Measurements from ENCODE around the gene MLX. TPM values are rescaled to one million over a fixed set of nuclear protein-coding genes. Genes with fewer than 3 reads are reported as not detected.

Gene MLX
- 62.1 to 64.0 TPM (median 63.3 TPM) in 5 replicates for total RNA-seq (2022; extraction: Qiagen RNA extraction)

GRCh38 chr17:42566883-42567573, at the start of gene MLX:
Gene MLX (plus strand): TSS chr17:42567100. CDS start chr17:42567125, 25 bp downstream.

GRCh38 chr17:42536048-42536371, 30.9 kb upstream of the MLX start, which contains the start of gene NAGLU:
Gene NAGLU (plus strand): TSS chr17:42536241. CDS start chr17:42536273, 32 bp downstream.

GRCh38 chr17:42552736-42553135, 14.2 kb upstream of the MLX start, which contains the start of gene HSD17B1:
Gene HSD17B1 (plus strand): TSS chr17:42552923. CDS start chr17:42552934, 11 bp downstream.

GRCh38 chr17:42561897-42562387, 5.0 kb upstream of the MLX start, which contains the start of gene COASY:
Gene COASY (plus strand): TSS chr17:42562148. CDS start chr17:42562623, 475 bp downstream.

GRCh38 chr17:42577532-42578281, 10.8 kb downstream of the MLX start, which contains the start of gene PSMC3IP:
Gene PSMC3IP (minus strand): TSS chr17:42577729. CDS start chr17:42577686, 43 bp downstream.

GRCh38 chr17:42609182-42609813, 42.4 kb downstream of the MLX start, which contains the start of the genes RETREG3 and TUBG1:
Gene RETREG3 (minus strand): TSS chr17:42609374. CDS start chr17:42609324, 50 bp downstream.
Gene TUBG1 (plus strand): TSS chr17:42609683. CDS start chr17:42609738, 55 bp downstream.

Other genes with a start within 250 kb of the MLX start
- gene STAT3, start 178.7 kb upstream of the MLX start, total RNA-seq (2022; extraction: Qiagen RNA extraction) = 68.1 to 79.3 TPM (median 71.3 TPM) in 5 replicates
- 396 to 431 TPM (median 412 TPM) in 5 replicates for gene CAVIN1, start 143.8 kb upstream of the MLX start, total RNA-seq (2022; extraction: Qiagen RNA extraction)
- gene ATP6V0A1, start 108.2 kb upstream of the MLX start, total RNA-seq (2022; extraction: Qiagen RNA extraction) = 33.7 to 43.0 TPM (median 36.3 TPM) in 5 replicates
- 35.1 to 46.5 TPM (median 44.1 TPM) in 5 replicates for gene NAGLU, start 30.9 kb upstream of the MLX start, total RNA-seq (2022; extraction: Qiagen RNA extraction)
- 0.51 to 1.6 TPM (median 1.3 TPM) in 5 replicates for gene HSD17B1, start 14.2 kb upstream of the MLX start, total RNA-seq (2022; extraction: Qiagen RNA extraction)
- gene COASY, start 5.0 kb upstream of the MLX start, total RNA-seq (2022; extraction: Qiagen RNA extraction) = 112 to 132 TPM (median 119 TPM) in 5 replicates
- gene PSMC3IP, start 10.6 kb downstream of the MLX start, total RNA-seq (2022; extraction: Qiagen RNA extraction) = 30.1 to 35.0 TPM (median 31.2 TPM) in 5 replicates
- gene RETREG3, start 42.3 kb downstream of the MLX start, total RNA-seq (2022; extraction: Qiagen RNA extraction) = 23.7 to 35.2 TPM (median 27.9 TPM) in 5 replicates
- 133 to 144 TPM (median 140 TPM) in 5 replicates for gene TUBG1, start 42.6 kb downstream of the MLX start, total RNA-seq (2022; extraction: Qiagen RNA extraction)
- 17.1 to 23.8 TPM (median 20.7 TPM) in 5 replicates for gene TUBG2, start 92.2 kb downstream of the MLX start, total RNA-seq (2022; extraction: Qiagen RNA extraction)
- 11.6 to 16.4 TPM (median 16.0 TPM) in 5 replicates for gene PLEKHH3, start 109.9 kb downstream of the MLX start, total RNA-seq (2022; extraction: Qiagen RNA extraction)
- 0.28 to 0.36 TPM (median 0.32 TPM) in 5 replicates for gene CCR10, start 114.7 kb downstream of the MLX start, total RNA-seq (2022; extraction: Qiagen RNA extraction)
- 4.7 to 5.9 TPM (median 5.5 TPM) in 5 replicates for gene CNTNAP1, start 115.4 kb downstream of the MLX start, total RNA-seq (2022; extraction: Qiagen RNA extraction)
- 8.2 to 12.3 TPM (median 11.9 TPM) in 5 replicates for gene EZH1, start 177.9 kb downstream of the MLX start, total RNA-seq (2022; extraction: Qiagen RNA extraction)
- 0.75 to 1.2 TPM (median 1.0 TPM) in 5 replicates for gene RAMP2, start 194.1 kb downstream of the MLX start, total RNA-seq (2022; extraction: Qiagen RNA extraction)
- gene VPS25, start 206.3 kb downstream of the MLX start, total RNA-seq (2022; extraction: Qiagen RNA extraction) = 121 to 127 TPM (median 125 TPM) in 5 replicates
- gene WNK4, start 213.5 kb downstream of the MLX start, total RNA-seq (2022; extraction: Qiagen RNA extraction) = 1.0 to 1.7 TPM (median 1.2 TPM) in 5 replicates
- 106 to 148 TPM (median 136 TPM) in 5 replicates for gene COA3, start 231.6 kb downstream of the MLX start, total RNA-seq (2022; extraction: Qiagen RNA extraction)
- 0.09 to 0.17 TPM (median 0.13 TPM) in 3 of 5 replicates, not detected in the others for gene CNTD1, start 231.8 kb downstream of the MLX start, total RNA-seq (2022; extraction: Qiagen RNA extraction)

Data from A549 treated with Hydrocortisone at 1 μM for 4 hours (cell line).